SK-N-SH (cell line): ENCODE measurements around the gene GFPT2.

Source experiments
- MXI1 ChIP-seq: IDR thresholded peaks from 2 replicates; pipeline ENCODE4 v1.6.1; 2012; ENCODE audit warnings: mild to moderate bottlenecking, low read depth, low read length, improper control_type of control experiment
- POLR2AphosphoS5 ChIP-seq: IDR thresholded peaks from 2 replicates; pipeline ENCODE4 v1.6.1; 2012; ENCODE audit warnings: low read depth, low read length
- TEAD4 ChIP-seq: IDR thresholded peaks from 2 replicates; pipeline ENCODE4 v1.4.0; 2012; ENCODE audit warnings: mild to moderate bottlenecking, borderline replicate concordance; ENCODE audit not compliant: insufficient read depth

- TF ChIP-seq TEAD4, result no peak
- TF ChIP-seq MXI1, result no peak
- TF ChIP-seq POLR2AphosphoS5, result no peak
Observed at GRCh38 chr5:180301253-180301652, 51.9 kb downstream of the GFPT2 start.
